RWPE2 (cell line): ENCODE measurements around the gene RAD23A.

ENCODE experiments used
- ATAC-seq: fragments of 200-7000 bp; cut with Tn5 transposase; 3 replicates; pipeline ENCODE4 v1.9.1; 2021; ENCODE audit warnings: low read depth
- DNase-seq: peaks from one replicate; pipeline ENCODE4 v3.0.0-alpha.2; 2020; ENCODE audit warnings: low spot score
- H3K27ac ChIP-seq: fragments of 450-650 bp; 2 replicates; pipeline ENCODE4 v1.5.1; 2017; ENCODE audit warnings: mild to moderate bottlenecking; ENCODE audit not compliant: poor library complexity, severe bottlenecking
- H3K27me3 ChIP-seq: fragments of 250-450 bp; sonication (Bioruptor Pico); 2 replicates; pipeline ENCODE4 v1.5.1; 2021; ENCODE audit warnings: mild to moderate bottlenecking, moderate library complexity; ENCODE audit not compliant: insufficient read depth, poor library complexity, severe bottlenecking
- H3K36me3 ChIP-seq: fragments of 250-450 bp; sonication (Bioruptor Pico); 2 replicates; pipeline ENCODE4 v1.5.1; 2020; ENCODE audit warnings: low read depth, mild to moderate bottlenecking, moderate library complexity
- H3K4me1 ChIP-seq: fragments of 250-450 bp; sonication (Bioruptor Pico); 2 replicates; pipeline ENCODE4 v1.5.1; 2021; ENCODE audit warnings: mild to moderate bottlenecking, moderate library complexity; ENCODE audit not compliant: insufficient read depth, poor library complexity, severe bottlenecking
- H3K4me3 ChIP-seq: fragments of 250-450 bp; sonication (Bioruptor Pico); 2 replicates; pipeline ENCODE4 v1.5.1; 2021; ENCODE audit warnings: mild to moderate bottlenecking, moderate library complexity; ENCODE audit not compliant: severe bottlenecking
- H3K9me3 ChIP-seq: fragments of 250-450 bp; sonication (Bioruptor Pico); 2 replicates; pipeline ENCODE4 v1.5.1; 2021; ENCODE audit warnings: mild to moderate bottlenecking, moderate library complexity; ENCODE audit not compliant: severe bottlenecking
- TF ChIP-seq, protein P1 (sequence below): fragments of 450-650 bp; IDR thresholded peaks from one replicate; pipeline ENCODE4 v1.5.1; 2017; ENCODE audit warnings: mild to moderate bottlenecking, moderate library complexity; ENCODE audit not compliant: poor library complexity, severe bottlenecking

Gene RAD23A

DNA sequence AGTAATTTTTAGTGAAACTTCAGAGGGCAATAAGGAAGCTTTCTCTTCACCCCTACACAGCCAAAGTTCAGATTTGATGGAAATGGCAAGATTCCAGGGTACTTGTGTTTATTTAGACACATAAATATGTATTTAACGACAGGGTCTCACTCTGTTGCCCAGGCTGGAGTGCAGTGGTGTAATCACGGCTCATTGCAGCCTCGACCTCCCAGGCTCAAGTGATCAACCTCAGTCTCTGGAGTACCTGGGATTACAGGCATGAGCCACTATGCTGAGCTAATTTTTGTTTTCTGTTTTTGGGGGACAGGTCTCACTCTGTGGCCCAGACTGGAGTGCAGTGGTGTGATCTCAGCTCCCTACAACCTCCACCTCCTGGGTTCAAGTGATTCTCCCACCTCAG, 24.6 kb upstream of the RAD23A start:
- Histone ChIP-seq H3K27me3 (no peaks in the 10 kb centered on the region), H3K4me3 (no peak overlapping the region), H3K4me1 (no peaks in the 10 kb centered on the region), H3K9me3 (no peaks in the 10 kb centered on the region), H3K36me3 (peaks cover 34% of the 10 kb centered on the region), H3K27ac (no peak overlapping the region)
- ATAC-seq, result no peak
- no peak for DNase-seq
- TF ChIP-seq, protein P1, sequence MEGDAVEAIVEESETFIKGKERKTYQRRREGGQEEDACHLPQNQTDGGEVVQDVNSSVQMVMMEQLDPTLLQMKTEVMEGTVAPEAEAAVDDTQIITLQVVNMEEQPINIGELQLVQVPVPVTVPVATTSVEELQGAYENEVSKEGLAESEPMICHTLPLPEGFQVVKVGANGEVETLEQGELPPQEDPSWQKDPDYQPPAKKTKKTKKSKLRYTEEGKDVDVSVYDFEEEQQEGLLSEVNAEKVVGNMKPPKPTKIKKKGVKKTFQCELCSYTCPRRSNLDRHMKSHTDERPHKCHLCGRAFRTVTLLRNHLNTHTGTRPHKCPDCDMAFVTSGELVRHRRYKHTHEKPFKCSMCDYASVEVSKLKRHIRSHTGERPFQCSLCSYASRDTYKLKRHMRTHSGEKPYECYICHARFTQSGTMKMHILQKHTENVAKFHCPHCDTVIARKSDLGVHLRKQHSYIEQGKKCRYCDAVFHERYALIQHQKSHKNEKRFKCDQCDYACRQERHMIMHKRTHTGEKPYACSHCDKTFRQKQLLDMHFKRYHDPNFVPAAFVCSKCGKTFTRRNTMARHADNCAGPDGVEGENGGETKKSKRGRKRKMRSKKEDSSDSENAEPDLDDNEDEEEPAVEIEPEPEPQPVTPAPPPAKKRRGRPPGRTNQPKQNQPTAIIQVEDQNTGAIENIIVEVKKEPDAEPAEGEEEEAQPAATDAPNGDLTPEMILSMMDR, result no peak

DNA sequence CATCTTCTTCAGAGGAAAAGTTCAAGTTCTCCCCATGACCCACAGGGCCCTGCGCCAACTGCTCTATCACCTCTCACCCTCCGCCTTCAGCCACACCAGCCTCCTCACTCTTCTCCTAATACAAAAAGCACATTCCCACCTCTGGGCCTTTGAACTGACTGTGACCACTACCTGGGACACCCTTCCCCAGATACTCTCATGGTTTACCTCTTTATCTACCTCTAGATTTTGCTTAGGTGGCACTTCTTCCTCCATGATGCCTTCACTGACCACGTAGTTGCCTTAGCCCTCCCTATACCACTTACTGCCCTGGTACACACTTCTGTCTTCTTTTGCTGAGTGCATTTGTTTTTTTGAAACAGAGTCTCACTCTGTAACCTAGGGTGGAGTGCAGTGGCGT, 22.7 kb upstream of the RAD23A start:
- DNase-seq, result no peak
- Histone ChIP-seq H3K9me3 (no peaks in the 10 kb centered on the region), H3K27me3 (no peaks in the 10 kb centered on the region), H3K4me3 (no peak overlapping the region), H3K36me3 (peaks cover 50% of the 10 kb centered on the region), H3K27ac (no peak overlapping the region), H3K4me1 (no peaks in the 10 kb centered on the region)
- no peak for ATAC-seq
- TF ChIP-seq, protein P1, result no peak

DNA sequence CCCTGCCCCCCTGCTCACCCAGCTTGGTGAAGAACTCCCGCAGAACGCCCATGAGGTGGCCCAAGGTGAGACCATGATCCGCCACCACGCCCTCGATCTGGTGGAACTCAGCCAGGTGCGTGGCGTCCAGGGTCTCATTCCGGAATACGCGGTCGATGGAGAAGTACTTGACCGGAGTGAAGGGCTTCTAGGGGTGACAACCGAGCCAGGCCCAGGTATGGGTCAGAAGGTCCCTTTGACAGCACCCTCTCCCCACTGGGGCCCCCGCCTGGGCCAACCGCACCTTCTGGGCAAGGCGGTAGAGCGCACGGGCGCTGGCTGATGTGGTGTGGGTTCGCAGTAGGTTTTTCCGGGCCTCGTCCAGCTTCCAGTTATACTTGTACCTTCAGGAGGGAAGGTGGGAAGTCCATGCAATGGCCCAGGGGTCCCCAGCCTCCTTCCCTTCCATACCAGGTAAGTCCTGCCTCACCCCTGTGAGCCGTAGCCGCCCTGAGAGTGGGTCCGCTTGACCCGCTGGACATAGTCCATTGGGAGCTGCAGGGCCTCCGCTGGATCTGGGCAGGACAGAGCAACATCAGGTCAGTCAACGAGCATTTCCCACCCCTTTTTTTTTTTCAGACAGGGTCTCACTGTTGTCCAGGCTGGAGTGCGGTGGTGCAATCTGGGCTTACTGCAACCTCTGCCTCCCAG, 20.9 kb upstream of the RAD23A start:
- TF ChIP-seq, protein P1, result no peak
- H3K4me3 ChIP-seq, result no peak overlapping the region
- DNase-seq (no peak), ATAC-seq (no peak)
- no peaks in the 10 kb centered on the region for H3K27me3 ChIP-seq
- no peaks in the 10 kb centered on the region for H3K9me3 ChIP-seq
- H3K36me3 ChIP-seq, result peaks cover 68% of the 10 kb centered on the region
- no peak overlapping the region for H3K27ac ChIP-seq
- H3K4me1 ChIP-seq, result no peaks in the 10 kb centered on the region

DNA sequence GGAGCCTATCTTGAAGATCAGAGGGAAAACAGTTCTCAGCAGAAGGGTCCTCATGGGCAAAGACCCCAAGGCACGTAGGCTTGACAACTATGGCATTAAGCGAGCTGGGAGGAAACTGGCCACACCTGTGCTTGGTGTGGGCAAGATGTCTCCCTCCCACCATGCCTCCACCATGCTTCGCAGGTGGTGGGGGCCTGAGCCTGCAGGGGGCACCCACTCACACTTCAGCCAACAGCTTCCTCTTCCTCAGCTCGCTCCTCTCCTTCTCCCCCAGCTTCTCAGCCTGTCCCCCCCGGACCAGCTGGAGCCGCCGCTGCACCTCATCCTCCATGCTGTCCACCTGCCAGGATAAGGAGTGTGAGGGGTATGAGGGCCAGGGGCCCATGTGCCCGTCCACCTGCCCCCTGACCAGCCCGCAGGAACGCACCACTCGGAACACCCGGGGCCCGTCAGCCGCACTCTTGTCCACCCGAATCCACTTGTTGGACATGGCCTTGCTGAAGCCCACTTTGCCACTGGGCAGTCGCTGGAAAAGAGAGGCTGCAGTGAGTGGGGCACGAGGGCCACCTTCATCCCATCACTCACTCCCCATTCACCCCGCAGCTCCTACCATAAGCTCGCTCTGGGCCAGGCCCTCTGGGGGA, 15.5 kb upstream of the RAD23A start:
- TF ChIP-seq, protein P1, result no peak
- Histone ChIP-seq H3K4me3 (no peak overlapping the region), H3K9me3 (no peaks in the 10 kb centered on the region), H3K27ac (no peak overlapping the region), H3K4me1 (peaks cover 2% of the 10 kb centered on the region), H3K27me3 (no peaks in the 10 kb centered on the region), H3K36me3 (peaks cover 62% of the 10 kb centered on the region)
- ATAC-seq (no peak), DNase-seq (no peak)
